ENCODE measurements around the gene TMEM231. TPM values are rescaled to one million over a fixed set of nuclear protein-coding genes. Genes with fewer than 3 reads are reported as not detected.

TMEM231 gene
- total RNA-seq, 1 experiment from 2014 or later, result 9.0 TPM

- in situ Hi-C loops (cut with HindIII; ENCODE audit: low pct_unique_long_range_greater_than_20kb, low sequenced_read_pairs), result no loop called here
- no TSS peak for BruUV-seq (replicated peaks)
- Histone ChIP-seq H3K9me3 (ENCODE audit: control insufficient read depth, insufficient read depth, low read depth, low read length) (no peaks in the 10 kb centered on the region), H3K4me3 (ENCODE audit: low read depth in 2 of 2, low read length in 2 of 2) (peak within 1 kb of the TSS; percentile 81 to 93), H3K27ac (ENCODE audit: low read length) (peak within 1 kb of the TSS; percentile 70), H3K27me3 (ENCODE audit: control insufficient read depth, insufficient read depth, low read length) (peaks cover 8% of the 10 kb centered on the region), H3K36me3 (ENCODE audit: control insufficient read depth, insufficient read depth, low read length) (no peaks in the 10 kb centered on the region; the same call in 1 of the 2 replicates), H3K4me1 (ENCODE audit: control insufficient read depth, insufficient read depth, low read length) (no peaks in the 10 kb centered on the region)
- DNase-seq (ENCODE audit: low read depth, low spot score) (no peak), ATAC-seq (peak; percentile 92)
- ChIA-PET POLR2A (interaction anchor here (0.7 kb wide), 1 partner anchor 1987 kb away, joined by 3 read pairs; no protein-coding TSS in a partner anchor), CTCF (interaction anchor here (0.6 to 0.7 kb wide), 2 partner anchors 49 kb away, joined by 3 read pairs; no protein-coding TSS in a partner anchor)
- intact Hi-C loops (cut with micrococcal nuclease; ENCODE audit: unreplicated experiment), result no loop called here
- TF ChIP-seq POLR2AphosphoS5 (IDR thresholded peaks at IDR 0.05; ENCODE audit: low read depth, low read length), result peak; percentile 42; the same call in 1 of the 2 replicates
- no peak for TF ChIP-seq REST (IDR thresholded peaks at IDR 0.05; ENCODE audit: insufficient read depth in 1 of 2, low read depth in 2 of 2, low read length in 1 of 2)
Measured at GRCh38 chr16:75566040-75566757, 10.1 kb upstream of the TMEM231 start, which contains the start of gene GABARAPL2. GABARAPL2 (plus strand) TSS chr16:75566379; CDS start chr16:75566487, 108 bp downstream.

GRCh38 chr16:75565640-75566039 is 9.6 kb upstream of the TMEM231 start:
- H3K27ac ChIP-seq (ENCODE audit: low read length), result peak overlapping the region; percentile 4; the same call in 1 of the 2 replicates
- in situ Hi-C loops (cut with HindIII; ENCODE audit: low pct_unique_long_range_greater_than_20kb, low sequenced_read_pairs), result no loop called here
- TF ChIP-seq SIN3A (IDR thresholded peaks at IDR 0.05; ENCODE audit: borderline replicate concordance, insufficient read depth, low read depth, low read length) (no peak), POLR2AphosphoS5 (IDR thresholded peaks at IDR 0.05; ENCODE audit: low read depth, low read length) (no peak), REST (IDR thresholded peaks at IDR 0.05; ENCODE audit: insufficient read depth in 1 of 2, low read depth in 2 of 2, low read length in 1 of 2) (no peak)
- H3K4me1 ChIP-seq (ENCODE audit: control insufficient read depth, insufficient read depth, low read length), result no peaks in the 10 kb centered on the region
- H3K4me3 ChIP-seq (ENCODE audit: low read depth in 2 of 2, low read length in 2 of 2), result peak overlapping the region; percentile 81 to 93
- BruUV-seq (replicated peaks), result no TSS peak
- no peaks in the 10 kb centered on the region for H3K9me3 ChIP-seq (ENCODE audit: control insufficient read depth, insufficient read depth, low read depth, low read length)
- no peak for DNase-seq (ENCODE audit: low read depth, low spot score)
- no peaks in the 10 kb centered on the region; the same call in 1 of the 2 replicates for H3K36me3 ChIP-seq (ENCODE audit: control insufficient read depth, insufficient read depth, low read length)
- H3K27me3 ChIP-seq (ENCODE audit: control insufficient read depth, insufficient read depth, low read length), result peaks cover 8% of the 10 kb centered on the region
- intact Hi-C loops (cut with micrococcal nuclease; ENCODE audit: unreplicated experiment), result no loop called here
- ChIA-PET CTCF (no interaction called here), POLR2A (interaction anchor here (0.9 kb wide), 1 partner anchor 9 kb away, joined by 3 read pairs; the partner anchor contains the start of gene TMEM231)
- no peak for ATAC-seq
